Neuronal stem cell (in vitro differentiated cells): Measurements from ENCODE around the gene ERC1.
"Not testable (repeated sequence)": the region's sequence is repeated elsewhere in the genome, so short reads cannot be mapped to it uniquely, and the experiment has no call there.

Experiments
- DNase-seq: peaks from one replicate; pipeline ENCODE4 v3.0.0-alpha.2; 2013; ENCODE audit warnings: low spot score
- H2AFZ ChIP-seq: one replicate; pipeline ENCODE4 v1.6.1; 2013; ENCODE audit warnings: mild to moderate bottlenecking, low read length, inconsistent platforms
- H2AK5ac ChIP-seq: 2 replicates; pipeline ENCODE4 v1.6.1; 2013; ENCODE audit warnings: low read depth, mild to moderate bottlenecking, inconsistent platforms, low read length, moderate library complexity, mixed read lengths
- H2BK120ac ChIP-seq: 2 replicates; pipeline ENCODE4 v1.6.1; 2013; ENCODE audit warnings: low read depth, mild to moderate bottlenecking, inconsistent platforms, low read length, moderate library complexity, mixed read lengths
- H2BK12ac ChIP-seq: one replicate; pipeline ENCODE4 v1.6.1; 2013; ENCODE audit warnings: low read length, inconsistent platforms
- H2BK15ac ChIP-seq: 2 replicates; pipeline ENCODE4 v1.6.1; 2013; ENCODE audit warnings: mild to moderate bottlenecking, low read length, inconsistent platforms, mixed read lengths
- H2BK5ac ChIP-seq: one replicate; pipeline ENCODE4 v1.6.1; 2013; ENCODE audit warnings: inconsistent platforms, mild to moderate bottlenecking, low read length, moderate library complexity
- H3K14ac ChIP-seq: one replicate; pipeline ENCODE4 v1.6.1; 2013; ENCODE audit warnings: low read length, inconsistent platforms
- H3K18ac ChIP-seq: 2 replicates; pipeline ENCODE4 v1.6.1; 2013; ENCODE audit warnings: low read length, inconsistent platforms
- H3K23ac ChIP-seq: 2 replicates; pipeline ENCODE4 v1.6.1; 2013; ENCODE audit warnings: low read depth, mild to moderate bottlenecking, mixed read lengths, low read length, inconsistent platforms; ENCODE audit not compliant: poor library complexity
- H3K27ac ChIP-seq: replicated peaks from 3 replicates; pipeline ENCODE4 v1.5.1; 2013; ENCODE audit warnings: low read length, inconsistent platforms
- H3K27me3 ChIP-seq, 3 experiments: 2 replicates each; pipeline ENCODE4 v1.6.1; 2013; ENCODE audit warnings: low read length in 3 of 3, mild to moderate bottlenecking in 2 of 3, inconsistent platforms in 1 of 3, low read depth in 1 of 3, mixed read lengths in 1 of 3, moderate library complexity in 1 of 3; ENCODE audit not compliant: control insufficient read depth in 3 of 3, insufficient read depth in 3 of 3
- H3K36me3 ChIP-seq, 2 donors: replicated peaks in 1 of 2; 2 replicates each; pipeline ENCODE4 v1.6.1; 2013; ENCODE audit warnings: low read length in 2 of 2; ENCODE audit not compliant: control insufficient read depth in 2 of 2, insufficient read depth in 2 of 2
- H3K4ac ChIP-seq: 2 replicates; pipeline ENCODE4 v1.6.1; 2013; ENCODE audit warnings: inconsistent platforms, mild to moderate bottlenecking, low read length, moderate library complexity
- H3K4me1 ChIP-seq, 2 donors: 1 replicate in 1 of 2; 2 replicates in 1 of 2; pipeline ENCODE4 v1.6.1; 2013; ENCODE audit warnings: low read length in 2 of 2, low read depth in 1 of 2; ENCODE audit not compliant: control insufficient read depth in 2 of 2, insufficient read depth in 1 of 2
- H3K4me2 ChIP-seq: one replicate; pipeline ENCODE4 v1.6.1; 2013; ENCODE audit warnings: mild to moderate bottlenecking, low read length, inconsistent platforms; ENCODE audit not compliant: insufficient read depth, poor library complexity, severe bottlenecking
- H3K4me3 ChIP-seq, 2 donors: 2 replicates each; pipeline ENCODE4 v1.5.1; 2013; ENCODE audit warnings: low read length in 2 of 2, mild to moderate bottlenecking in 2 of 2, inconsistent platforms in 1 of 2, moderate library complexity in 1 of 2
- H3K79me1 ChIP-seq: one replicate; pipeline ENCODE4 v1.6.1; 2013; ENCODE audit warnings: low read depth, mild to moderate bottlenecking, inconsistent platforms, low read length, moderate library complexity
- H3K9ac ChIP-seq: one replicate; pipeline ENCODE4 v1.6.1; 2013; ENCODE audit warnings: mild to moderate bottlenecking, low read depth, low read length, inconsistent platforms; ENCODE audit not compliant: poor library complexity
- H3K9me3 ChIP-seq, 2 donors: replicated peaks in 1 of 2; 2 replicates each; pipeline versions ENCODE3 to v1.6.1; 2013; ENCODE audit warnings: low read length in 2 of 2, mild to moderate bottlenecking in 2 of 2, inconsistent platforms in 1 of 2, low read depth in 1 of 2, mixed read lengths in 1 of 2, moderate library complexity in 1 of 2; ENCODE audit not compliant: control insufficient read depth in 2 of 2, insufficient read depth in 1 of 2
- H4K8ac ChIP-seq: one replicate; pipeline ENCODE4 v1.6.1; 2013; ENCODE audit warnings: low read depth, mild to moderate bottlenecking, inconsistent platforms, low read length, moderate library complexity
- H4K91ac ChIP-seq: one replicate; pipeline ENCODE4 v1.6.1; 2013; ENCODE audit warnings: low read length, low read depth, mild to moderate bottlenecking, inconsistent platforms; ENCODE audit not compliant: poor library complexity
- WGBS, 2 donors: extraction: QIAGEN DNeasy Blood & Tissue Kit; methylation state at CpG; one replicate each; pipeline ENCODE4 v1.1.7; 2013; ENCODE audit warnings: missing lambda C conversion rate in 2 of 2, mixed read lengths in 1 of 2; ENCODE audit not compliant: insufficient read length in 2 of 2, insufficient replicate concordance in 1 of 2; ENCODE audit errors: extremely low coverage in 2 of 2; 5-methylcytosine and 5-hydroxymethylcytosine counted together

ERC1 gene

GRCh38 chr12:1250641-1251040 lies 259.6 kb downstream of the ERC1 start:
- WGBS, 2 donors, result no CpG with 5 or more reads among the region's 3 CpGs
- H2BK15ac ChIP-seq, result no peak overlapping the region

GRCh38 chr12:1252758-1253157 lies 261.7 kb downstream of the ERC1 start:
- Histone ChIP-seq H2BK5ac (no peak overlapping the region), H3K9ac (no peak overlapping the region), H3K4me2 (no peak overlapping the region), H3K9me3 (no peaks in the 10 kb centered on the region), H3K4me3 (no peak overlapping the region), H3K14ac (no peak overlapping the region), H3K4me1 (peaks cover 9 to 17% of the 10 kb centered on the region in 2 donors), H3K79me1 (no peaks in the 10 kb centered on the region), H3K18ac (no peak overlapping the region), H2AFZ (no peak overlapping the region), H2BK15ac (no peak overlapping the region), H4K8ac (no peak overlapping the region), H4K91ac (no peak overlapping the region), H3K27ac (no peak overlapping the region), H3K27me3 (no peaks in the 10 kb centered on the region), H2BK12ac (no peak overlapping the region), H3K23ac (no peak overlapping the region), H3K36me3 (no peaks in the 10 kb centered on the region), H2AK5ac (no peak overlapping the region), H3K4ac (no peak overlapping the region), H2BK120ac (no peak overlapping the region)
- DNase-seq, result no peak
- no CpG with 5 or more reads among the region's 2 CpGs for whole genome bisulfite sequencing, 2 donors

More at GRCh38 chr12:1250641-1251040, 259.6 kb downstream of the ERC1 start:
- Histone ChIP-seq H3K4me3 (no peak overlapping the region), H3K14ac (no peak overlapping the region), H3K9ac (no peak overlapping the region), H3K79me1 (no peaks in the 10 kb centered on the region), H4K8ac (no peak overlapping the region), H3K9me3 (no peaks in the 10 kb centered on the region), H3K36me3 (no peaks in the 10 kb centered on the region), H3K27me3 (no peaks in the 10 kb centered on the region), H2AFZ (no peak overlapping the region), H3K23ac (no peak overlapping the region), H3K4me2 (no peak overlapping the region), H2BK5ac (no peak overlapping the region), H3K27ac (no peak overlapping the region), H2BK120ac (no peak overlapping the region), H2AK5ac (no peak overlapping the region), H3K4ac (no peak overlapping the region), H4K91ac (no peak overlapping the region), H2BK12ac (no peak overlapping the region), H3K18ac (no peak overlapping the region), H3K4me1 (peaks cover 9 to 17% of the 10 kb centered on the region in 2 donors)
- DNase-seq, result no peak

GRCh38 chr12:1255125-1255524 lies 264.1 kb downstream of the ERC1 start:
- not testable (repeated sequence) for H3K4me2 ChIP-seq, H3K27me3 ChIP-seq, H3K4me3 ChIP-seq, H2BK120ac ChIP-seq, H3K18ac ChIP-seq, H2BK5ac ChIP-seq, DNase-seq, H2BK12ac ChIP-seq, H2AFZ ChIP-seq, H4K91ac ChIP-seq, H3K14ac ChIP-seq, H3K27ac ChIP-seq, H3K79me1 ChIP-seq, H2BK15ac ChIP-seq, H3K4ac ChIP-seq, H2AK5ac ChIP-seq, H3K9ac ChIP-seq, H3K36me3 ChIP-seq, H3K23ac ChIP-seq, H3K9me3 ChIP-seq, H4K8ac ChIP-seq
- peaks cover 3 to 10% of the 10 kb centered on the region in 2 donors for H3K4me1 ChIP-seq
- WGBS, 2 donors, result no CpG with 5 or more reads among the region's 6 CpGs

- H2BK12ac ChIP-seq, H3K23ac ChIP-seq, H3K4me1 ChIP-seq, H4K8ac ChIP-seq, H3K4ac ChIP-seq, H3K18ac ChIP-seq, H3K4me2 ChIP-seq, H2BK5ac ChIP-seq, H2AK5ac ChIP-seq, H3K9ac ChIP-seq, H3K79me1 ChIP-seq, H4K91ac ChIP-seq, H3K27ac ChIP-seq, H3K36me3 ChIP-seq, H2AFZ ChIP-seq, H2BK15ac ChIP-seq, H2BK120ac ChIP-seq, DNase-seq, H3K14ac ChIP-seq, H3K27me3 ChIP-seq, H3K4me3 ChIP-seq, H3K9me3 ChIP-seq: not testable (repeated sequence)
- no CpG with 5 or more reads among the region's 4 CpGs for WGBS, 2 donors
Measured at GRCh38 chr12:1255854-1256253, 264.8 kb downstream of the ERC1 start.
